H9 (cell line): ENCODE data around the gene KIAA1958. TPM values are rescaled to one million over a fixed set of nuclear protein-coding genes. Genes with fewer than 3 reads are reported as not detected.

Experiments used
- DNase-seq: peaks from one replicate; pipeline ENCODE4 v3.0.0-alpha.2; 2017
- H2AFZ ChIP-seq: one replicate; pipeline ENCODE4 v1.6.1; 2013; ENCODE audit warnings: mild to moderate bottlenecking, low read length, control low read depth, moderate library complexity
- H2AK5ac ChIP-seq: 2 replicates; pipeline ENCODE4 v1.6.1; 2013; ENCODE audit warnings: low read length, control low read depth, mixed read lengths; ENCODE audit not compliant: insufficient read length
- H2BK120ac ChIP-seq: one replicate; pipeline ENCODE4 v1.6.1; 2013; ENCODE audit warnings: low read depth, mild to moderate bottlenecking, low read length, control low read depth, inconsistent platforms; ENCODE audit not compliant: poor library complexity, severe bottlenecking
- H2BK12ac ChIP-seq: 2 replicates; pipeline ENCODE4 v1.6.1; 2013; ENCODE audit warnings: low read length, control low read depth, mixed read lengths, low read depth; ENCODE audit not compliant: insufficient read length
- H2BK15ac ChIP-seq: 2 replicates; pipeline ENCODE4 v1.6.1; 2013; ENCODE audit warnings: low read depth, low read length, control low read depth
- H2BK20ac ChIP-seq: one replicate; pipeline ENCODE4 v1.6.1; 2013; ENCODE audit warnings: low read depth, mild to moderate bottlenecking, low read length, control low read depth, inconsistent platforms; ENCODE audit not compliant: poor library complexity, severe bottlenecking
- H2BK5ac ChIP-seq: 2 replicates; pipeline ENCODE4 v1.6.1; 2013; ENCODE audit warnings: low read length, control low read depth, mixed read lengths; ENCODE audit not compliant: insufficient read length
- H3K14ac ChIP-seq: 2 replicates; pipeline ENCODE4 v1.6.1; 2013; ENCODE audit warnings: low read length, control low read depth; ENCODE audit not compliant: insufficient read depth
- H3K18ac ChIP-seq: 2 replicates; pipeline ENCODE4 v1.6.1; 2013; ENCODE audit warnings: low read depth, mild to moderate bottlenecking, mixed read lengths, low read length, control low read depth; ENCODE audit not compliant: insufficient read length
- H3K23ac ChIP-seq: 2 replicates; pipeline ENCODE4 v1.6.1; 2013; ENCODE audit warnings: low read length, control low read depth, mixed read lengths, low read depth; ENCODE audit not compliant: insufficient read length
- H3K23me2 ChIP-seq: 2 replicates; pipeline ENCODE4 v1.6.1; 2013; ENCODE audit warnings: low read depth, mild to moderate bottlenecking, mixed read lengths, low read length, control low read depth; ENCODE audit not compliant: insufficient read length, poor library complexity, severe bottlenecking
- H3K27ac ChIP-seq: 2 replicates; pipeline ENCODE4 v1.5.1; 2013; ENCODE audit warnings: low read length, control low read depth, mixed read lengths, low read depth; ENCODE audit not compliant: insufficient read length
- H3K27me3 ChIP-seq: 2 replicates; pipeline ENCODE4 v1.6.1; 2013; ENCODE audit warnings: low read length, control low read depth, inconsistent platforms; ENCODE audit not compliant: insufficient read depth
- H3K4ac ChIP-seq: 2 replicates; pipeline ENCODE4 v1.6.1; 2013; ENCODE audit warnings: low read depth, mild to moderate bottlenecking, control low read depth, inconsistent platforms, low read length, moderate library complexity
- H3K4me1 ChIP-seq: 2 replicates; pipeline ENCODE4 v1.6.1; 2013; ENCODE audit warnings: low read length, control low read depth, inconsistent platforms; ENCODE audit not compliant: insufficient read depth
- H3K4me2 ChIP-seq: 2 replicates; pipeline ENCODE4 v1.6.1; 2013; ENCODE audit warnings: low read length, control low read depth, mixed read lengths; ENCODE audit not compliant: insufficient read length, insufficient read depth
- H3K56ac ChIP-seq: 2 replicates; pipeline ENCODE4 v1.6.1; 2013; ENCODE audit warnings: low read depth, mild to moderate bottlenecking, mixed read lengths, low read length, control low read depth; ENCODE audit not compliant: insufficient read length
- H3K79me1 ChIP-seq: 2 replicates; pipeline ENCODE4 v1.6.1; 2013; ENCODE audit warnings: low read depth, mild to moderate bottlenecking, moderate library complexity, low read length, control low read depth, inconsistent platforms; ENCODE audit not compliant: insufficient read depth, poor library complexity, severe bottlenecking
- H3K79me2 ChIP-seq: 2 replicates; pipeline ENCODE4 v1.6.1; 2013; ENCODE audit warnings: low read length, control low read depth, inconsistent platforms; ENCODE audit not compliant: insufficient read depth
- H3K9ac ChIP-seq: 2 replicates; pipeline ENCODE4 v1.6.1; 2013; ENCODE audit warnings: low read length, control low read depth, mixed read lengths; ENCODE audit not compliant: insufficient read length; ENCODE audit errors: extremely low read depth
- H3K9me3 ChIP-seq: one replicate; pipeline ENCODE4 v1.6.1; 2013; ENCODE audit warnings: low read depth, low read length, inconsistent platforms; ENCODE audit not compliant: control insufficient read depth
- H3T11ph ChIP-seq: one replicate; pipeline ENCODE4 v1.6.1; 2013; ENCODE audit warnings: mild to moderate bottlenecking, low read length, control low read depth, inconsistent platforms
- H4K20me1 ChIP-seq: one replicate; pipeline ENCODE4 v1.6.1; 2013; ENCODE audit not compliant: control insufficient read depth, insufficient read length, insufficient read depth
- H4K5ac ChIP-seq: 2 replicates; pipeline ENCODE4 v1.6.1; 2013; ENCODE audit warnings: low read depth, mild to moderate bottlenecking, mixed read lengths, low read length, control low read depth; ENCODE audit not compliant: insufficient read length
- H4K8ac ChIP-seq: replicated peaks from 2 replicates; pipeline ENCODE4 v1.6.1; 2013; ENCODE audit warnings: low read length, control low read depth, mixed read lengths, low read depth; ENCODE audit not compliant: insufficient read length
- H4K91ac ChIP-seq: 2 replicates; pipeline ENCODE4 v1.6.1; 2013; ENCODE audit warnings: low read depth, mild to moderate bottlenecking, moderate library complexity, mixed read lengths, low read length, control low read depth; ENCODE audit not compliant: insufficient read length
- H3K27ac Mint-ChIP-seq, 3 experiments: 2 replicates in 2 of 3; 3 replicates in 1 of 3; pipeline ENCODE4 v1.8.0; 2020 to 2021; ENCODE audit warnings: mixed read lengths in 3 of 3, mild to moderate bottlenecking in 1 of 3, moderate library complexity in 1 of 3
- H3K27me3 Mint-ChIP-seq: 2 replicates; pipeline ENCODE4 v1.8.0; 2021; ENCODE audit warnings: low read depth, mild to moderate bottlenecking, moderate library complexity, mixed read lengths
- H3K36me3 Mint-ChIP-seq, 3 experiments: 2 replicates in 2 of 3; 3 replicates in 1 of 3; pipeline ENCODE4 v1.8.0; 2020 to 2021; ENCODE audit warnings: low read depth in 3 of 3, mixed read lengths in 3 of 3; ENCODE audit not compliant: insufficient read depth in 1 of 3
- H3K4me1 Mint-ChIP-seq, 2 experiments: 2 replicates each; pipeline ENCODE4 v1.8.0; 2020; ENCODE audit warnings: mixed read lengths in 2 of 2
- H3K4me3 Mint-ChIP-seq, 2 experiments: 2 replicates in 1 of 2; 3 replicates in 1 of 2; pipeline ENCODE4 v1.8.0; 2020 to 2021; ENCODE audit warnings: mild to moderate bottlenecking in 2 of 2, mixed read lengths in 2 of 2, moderate library complexity in 1 of 2
- H3K9me3 Mint-ChIP-seq, 2 experiments: 2 replicates in 1 of 2; 3 replicates in 1 of 2; pipeline ENCODE4 v1.8.0; 2020; ENCODE audit warnings: mild to moderate bottlenecking in 2 of 2, mixed read lengths in 2 of 2, moderate library complexity in 1 of 2
- WGBS: extraction: QIAGEN DNeasy Blood & Tissue Kit; methylation state at CpG from one replicate; pipeline ENCODE4 v1.1.7; 2013; ENCODE audit warnings: missing lambda C conversion rate, low lambda C conversion rate, mixed read lengths; ENCODE audit not compliant: insufficient read length; ENCODE audit errors: extremely low coverage; 5-methylcytosine and 5-hydroxymethylcytosine counted together
- total RNA-seq: library from RNA; stranded (reverse); gene quantifications from 2 replicates; pipeline ENCODE4 v1.2.1, GENCODE V29; 2021
- TF ChIP-seq, protein P1 (sequence below): fragments of 200-600 bp; sonication (generic); conservative IDR thresholded peaks from 3 replicates; pipeline ENCODE4 v1.8.0; 2021; ENCODE audit warnings: antibody characterized with exemption, mild to moderate bottlenecking

Gene KIAA1958
- total RNA-seq, 1 experiment from 2014 or later = 34.0 TPM

DNA sequence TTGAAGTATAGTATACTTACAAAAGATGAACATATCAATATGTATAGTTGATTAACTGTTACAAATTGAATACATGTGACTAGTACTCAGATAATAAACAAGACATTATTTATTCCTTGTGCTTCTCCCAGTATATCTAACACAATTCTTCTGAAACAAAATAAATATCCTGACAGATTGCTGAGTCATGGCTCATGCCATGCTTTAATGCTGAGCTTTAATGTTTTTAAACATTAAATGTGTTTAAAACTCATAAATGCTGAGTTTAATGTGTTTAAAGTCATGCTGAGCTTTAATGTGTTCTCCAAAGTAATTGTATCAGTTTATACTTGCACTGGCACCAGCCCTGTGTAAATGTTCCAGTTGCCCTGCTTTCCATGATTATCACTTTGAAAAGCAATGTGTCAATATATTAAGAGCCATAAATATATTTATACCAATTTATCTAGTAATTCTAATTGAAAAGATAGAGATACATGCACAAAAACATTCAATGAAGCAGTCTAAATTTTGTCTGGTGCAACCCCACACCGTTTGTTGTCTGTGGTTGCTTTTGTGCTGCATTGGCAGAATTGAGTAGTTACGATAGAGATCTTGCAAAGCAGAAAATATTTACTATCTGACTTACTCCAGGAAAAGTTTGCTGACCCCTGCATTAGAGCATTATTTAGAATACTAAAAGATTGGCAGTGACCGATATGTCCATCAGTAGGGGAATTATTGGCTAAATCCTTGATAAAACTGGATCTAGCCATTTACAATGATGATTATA lies 15.7 kb downstream of the KIAA1958 start:
- no peak for DNase-seq
- Histone ChIP-seq H4K8ac (no peak overlapping the region), H3K56ac (no peak overlapping the region), H3K27me3 (no peaks in the 10 kb centered on the region), H3K9me3 (no peaks in the 10 kb centered on the region), H3K79me1 (peaks cover 7% of the 10 kb centered on the region), H2BK20ac (no peak overlapping the region), H3K79me2 (peaks cover 13% of the 10 kb centered on the region; the same call in 1 of the 2 replicates), H2AFZ (no peak overlapping the region), H2BK15ac (no peak overlapping the region), H3K9ac (no peak overlapping the region), H3K14ac (no peak overlapping the region), H4K20me1 (no peaks in the 10 kb centered on the region), H4K91ac (no peak overlapping the region), H3K4me1 (no peaks in the 10 kb centered on the region; the same call in 1 of the 2 replicates), H3K4me2 (no peak overlapping the region), H3T11ph (no peak overlapping the region), H3K23ac (no peak overlapping the region), H3K27ac (no peak overlapping the region), H2BK120ac (no peak overlapping the region), H3K4ac (no peak overlapping the region), H2BK12ac (no peak overlapping the region), H3K18ac (no peak overlapping the region), H2AK5ac (no peak overlapping the region), H2BK5ac (no peak overlapping the region), H3K23me2 (no peaks in the 10 kb centered on the region), H4K5ac (no peak overlapping the region)
- Mint-ChIP-seq H3K9me3 (no peaks in the 10 kb centered on the region; a peak in 1 of 5 replicates), H3K27me3 (no peaks in the 10 kb centered on the region), H3K36me3 (peaks cover 0 to 15% (median 0%) of the 10 kb centered on the region in 3 experiments; a peak in 4 of 7 replicates), H3K27ac (peak overlapping the region in 2 of 3 experiments; percentile 12 to 24; a peak in 1 of 7 replicates), H3K4me1 (peaks cover 24 to 32% of the 10 kb centered on the region in 2 experiments), H3K4me3 (no peak overlapping the region)
- TF ChIP-seq, protein P1, sequence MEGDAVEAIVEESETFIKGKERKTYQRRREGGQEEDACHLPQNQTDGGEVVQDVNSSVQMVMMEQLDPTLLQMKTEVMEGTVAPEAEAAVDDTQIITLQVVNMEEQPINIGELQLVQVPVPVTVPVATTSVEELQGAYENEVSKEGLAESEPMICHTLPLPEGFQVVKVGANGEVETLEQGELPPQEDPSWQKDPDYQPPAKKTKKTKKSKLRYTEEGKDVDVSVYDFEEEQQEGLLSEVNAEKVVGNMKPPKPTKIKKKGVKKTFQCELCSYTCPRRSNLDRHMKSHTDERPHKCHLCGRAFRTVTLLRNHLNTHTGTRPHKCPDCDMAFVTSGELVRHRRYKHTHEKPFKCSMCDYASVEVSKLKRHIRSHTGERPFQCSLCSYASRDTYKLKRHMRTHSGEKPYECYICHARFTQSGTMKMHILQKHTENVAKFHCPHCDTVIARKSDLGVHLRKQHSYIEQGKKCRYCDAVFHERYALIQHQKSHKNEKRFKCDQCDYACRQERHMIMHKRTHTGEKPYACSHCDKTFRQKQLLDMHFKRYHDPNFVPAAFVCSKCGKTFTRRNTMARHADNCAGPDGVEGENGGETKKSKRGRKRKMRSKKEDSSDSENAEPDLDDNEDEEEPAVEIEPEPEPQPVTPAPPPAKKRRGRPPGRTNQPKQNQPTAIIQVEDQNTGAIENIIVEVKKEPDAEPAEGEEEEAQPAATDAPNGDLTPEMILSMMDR = no peak
- no CpG with 5 or more reads among the region's 3 CpGs for WGBS
